HG03095 (cell line): ENCODE results near the gene ANGPTL3.

ENCODE experiments used
- ATAC-seq: cut with Tn5 transposase; IDR thresholded peaks from one replicate; pipeline ENCODE4 v1.9.1; 2021; ENCODE audit warnings: moderate library complexity; ENCODE audit not compliant: unreplicated experiment

Gene ANGPTL3

GRCh38 chr1:62625415-62625814, 28.1 kb downstream of the ANGPTL3 start:
- no peak for ATAC-seq

GRCh38 chr1:62628506-62628905, 31.2 kb downstream of the ANGPTL3 start:
- no peak for ATAC-seq

- no peak for ATAC-seq
These were observed 40.2 kb downstream of the ANGPTL3 start for GRCh38 chr1:62637392-62638105.

GRCh38 chr1:62643283-62643682, 46.0 kb downstream of the ANGPTL3 start:
- ATAC-seq, result no peak

- ATAC-seq, result no peak
These were observed 55.1 kb downstream of the ANGPTL3 start for GRCh38 chr1:62652387-62652786.

GRCh38 chr1:62654744-62655143, 57.4 kb downstream of the ANGPTL3 start:
- ATAC-seq, result no peak
